Stimulated activated naive CD8-positive, alpha-beta T cell treated with anti-CD3 and anti-CD28 coated beads, Interleukin-15, amount 100 ng/mL, for 72 hours (primary cell): ENCODE measurements around the gene CYSLTR1.
"Not testable (repeated sequence)": the region's sequence is repeated elsewhere in the genome, so short reads cannot be mapped to it uniquely, and the experiment has no call there.

Source experiments
- ATAC-seq: fragments of 150-1000 bp; cut with Tn5 transposase; 2 replicates; pipeline ENCODE4 v1.10.0; 2021; ENCODE audit warnings: mild to moderate bottlenecking, moderate library complexity
- DNase-seq, 2 donors: peaks; one replicate each; pipeline ENCODE4 v3.0.0; 2021 to 2022
- H3K27ac Mint-ChIP-seq, 2 donors: one replicate each; pipeline ENCODE4 v1.8.0; 2022; ENCODE audit warnings: mild to moderate bottlenecking in 2 of 2, mixed read lengths in 2 of 2, moderate library complexity in 2 of 2
- H3K27me3 Mint-ChIP-seq: one replicate; pipeline ENCODE4 v1.8.0; 2022; ENCODE audit warnings: mixed read lengths
- H3K4me1 Mint-ChIP-seq: one replicate; pipeline ENCODE4 v1.8.0; 2022; ENCODE audit warnings: mild to moderate bottlenecking, mixed read lengths
- H3K4me3 Mint-ChIP-seq, 2 donors: one replicate each; pipeline ENCODE4 v1.8.0; 2022; ENCODE audit warnings: mild to moderate bottlenecking in 2 of 2, mixed read lengths in 2 of 2, moderate library complexity in 1 of 2
- H3K9me3 Mint-ChIP-seq, 2 donors: one replicate each; pipeline ENCODE4 v1.8.0; 2022; ENCODE audit warnings: mixed read lengths in 2 of 2

The CYSLTR1 gene

GRCh38 chrX:78314561-78314960 lies 12.8 kb downstream of the CYSLTR1 start:
- Mint-ChIP-seq H3K27me3 (no peaks in the 10 kb centered on the region), H3K27ac (no peak overlapping the region), H3K9me3 (peaks cover 0 to 4% of the 10 kb centered on the region in 2 donors), H3K4me1 (peaks cover 18% of the 10 kb centered on the region), H3K4me3 (no peak overlapping the region)
- peak; percentile 92 for ATAC-seq
- no peak for DNase-seq

GRCh38 chrX:78313526-78313925 lies 13.9 kb downstream of the CYSLTR1 start:
- Mint-ChIP-seq H3K27me3 (no peaks in the 10 kb centered on the region), H3K27ac (no peak overlapping the region), H3K4me1 (peaks cover 18% of the 10 kb centered on the region), H3K4me3 (no peak overlapping the region), H3K9me3 (peaks cover 0 to 4% of the 10 kb centered on the region in 2 donors)
- DNase-seq, result no peak
- ATAC-seq, result no peak

GRCh38 chrX:78307665-78308064 lies 19.7 kb downstream of the CYSLTR1 start:
- Mint-ChIP-seq H3K27me3 (no peaks in the 10 kb centered on the region), H3K27ac (no peak overlapping the region), H3K4me1 (no peaks in the 10 kb centered on the region), H3K4me3 (no peak overlapping the region), H3K9me3 (no peaks in the 10 kb centered on the region)
- ATAC-seq (no peak), DNase-seq (no peak)

- Mint-ChIP-seq H3K4me3 (no peak overlapping the region), H3K9me3 (peaks cover 0 to 15% of the 10 kb centered on the region in 2 donors), H3K27ac (no peak overlapping the region), H3K27me3 (no peaks in the 10 kb centered on the region), H3K4me1 (no peaks in the 10 kb centered on the region)
- DNase-seq (no peak), ATAC-seq (no peak)
Observed at GRCh38 chrX:78303086-78303485, 24.3 kb downstream of the CYSLTR1 start.

- ATAC-seq, H3K27me3 Mint-ChIP-seq, H3K4me1 Mint-ChIP-seq, H3K4me3 Mint-ChIP-seq, DNase-seq, H3K27ac Mint-ChIP-seq: not testable (repeated sequence)
- peaks cover 0 to 15% of the 10 kb centered on the region in 2 donors for H3K9me3 Mint-ChIP-seq
Observed at GRCh38 chrX:78300933-78301332, 26.5 kb downstream of the CYSLTR1 start.

GRCh38 chrX:78283511-78283910 lies 43.9 kb downstream of the CYSLTR1 start:
- Mint-ChIP-seq H3K4me1 (no peaks in the 10 kb centered on the region), H3K4me3 (no peak overlapping the region), H3K27me3 (no peaks in the 10 kb centered on the region), H3K27ac (no peak overlapping the region), H3K9me3 (peaks cover 0 to 4% of the 10 kb centered on the region in 2 donors)
- ATAC-seq (no peak), DNase-seq (no peak)

GRCh38 chrX:78237127-78237526 lies 90.3 kb downstream of the CYSLTR1 start:
- ATAC-seq (peak; percentile 66), DNase-seq (no peak)
- no peak overlapping the region for H3K27ac Mint-ChIP-seq
- no peaks in the 10 kb centered on the region for H3K4me1 Mint-ChIP-seq
- no peak overlapping the region for H3K4me3 Mint-ChIP-seq
- H3K9me3 Mint-ChIP-seq, result peaks cover 0 to 4% of the 10 kb centered on the region in 2 donors
- no peaks in the 10 kb centered on the region for H3K27me3 Mint-ChIP-seq

GRCh38 chrX:78226047-78226446 lies 101.4 kb downstream of the CYSLTR1 start:
- H3K4me3 Mint-ChIP-seq, H3K27me3 Mint-ChIP-seq, H3K4me1 Mint-ChIP-seq, H3K27ac Mint-ChIP-seq, DNase-seq, ATAC-seq: not testable (repeated sequence)
- H3K9me3 Mint-ChIP-seq, result peaks cover 11 to 14% of the 10 kb centered on the region in 2 donors
